DMS153 (cell line): ENCODE measurements around the gene RNF148.
"Not testable (repeated sequence)": the region's sequence is repeated elsewhere in the genome, so short reads cannot be mapped to it uniquely, and the experiment has no call there.

ENCODE experiments used
- DNase-seq: peaks from one replicate; lab custom pipeline; 2025; lab: John Stamatoyannopoulos, UW

RNF148 gene

GRCh38 chr7:122689346-122690109 is 13.2 kb downstream of the RNF148 start:
- no peak for DNase-seq

GRCh38 chr7:122688400-122688998 is 14.2 kb downstream of the RNF148 start:
- no peak for DNase-seq

GRCh38 chr7:122686360-122686878 is 16.3 kb downstream of the RNF148 start:
- no peak for DNase-seq

GRCh38 chr7:122684504-122684903 is 18.2 kb downstream of the RNF148 start:
- no peak for DNase-seq

GRCh38 chr7:122682815-122683550 is 19.7 kb downstream of the RNF148 start:
- no peak for DNase-seq

GRCh38 chr7:122681186-122681585 is 21.5 kb downstream of the RNF148 start:
- DNase-seq, result not testable (repeated sequence)

- DNase-seq, result no peak
Observed at GRCh38 chr7:122679813-122680212, 22.9 kb downstream of the RNF148 start.

- peak; percentile 79 for DNase-seq
Observed at GRCh38 chr7:122679269-122679709, 23.4 kb downstream of the RNF148 start.

GRCh38 chr7:122677149-122677548 is 25.6 kb downstream of the RNF148 start:
- DNase-seq, result no peak

- DNase-seq, result peak; percentile 85
Observed at GRCh38 chr7:122676466-122676865, 26.3 kb downstream of the RNF148 start.

- DNase-seq, result no peak
Observed at GRCh38 chr7:122675621-122676020, 27.1 kb downstream of the RNF148 start.

GRCh38 chr7:122675011-122675410 is 27.7 kb downstream of the RNF148 start:
- DNase-seq, result no peak

- DNase-seq, result no peak
Observed at GRCh38 chr7:122674502-122674901, 28.2 kb downstream of the RNF148 start.

- no peak for DNase-seq
Observed at GRCh38 chr7:122673951-122674350, 28.8 kb downstream of the RNF148 start.

GRCh38 chr7:122672536-122672935 is 30.2 kb downstream of the RNF148 start:
- DNase-seq, result no peak

- DNase-seq, result no peak
Observed at GRCh38 chr7:122663733-122664132, 39.0 kb downstream of the RNF148 start.

- DNase-seq, result no peak
Observed at GRCh38 chr7:122658856-122659255, 43.9 kb downstream of the RNF148 start.

GRCh38 chr7:122653685-122654084 is 49.0 kb downstream of the RNF148 start:
- no peak for DNase-seq

- DNase-seq, result peak; percentile 46
Observed at GRCh38 chr7:122652876-122653275, 49.8 kb downstream of the RNF148 start.
